SK-N-SH treated with all-trans-retinoic acid at 6 μM for 48 hours (cell line): ENCODE data around the gene CCND1.

Experiments used
- ATAC-seq: fragments of 200-7000 bp; cut with Tn5 transposase; 3 replicates; pipeline ENCODE4 v1.9.1; 2020; ENCODE audit warnings: mild to moderate bottlenecking, moderate library complexity
- ARNTL ChIP-seq: fragments of 450-650 bp; formaldehyde crosslinking; IDR thresholded peaks from 2 replicates; pipeline ENCODE4 v1.5.0; 2020; ENCODE audit warnings: low read depth, mild to moderate bottlenecking, moderate library complexity, borderline replicate concordance
- BACH2 ChIP-seq: fragments of 250-450 bp; sonication (Bioruptor Pico); IDR thresholded peaks from 2 replicates; pipeline ENCODE4 v1.9.0; 2021; ENCODE audit warnings: mild to moderate bottlenecking, borderline replicate concordance
- CSDC2 ChIP-seq: fragments of 250-450 bp; sonication (Bioruptor Pico); IDR thresholded peaks from 2 replicates; pipeline ENCODE4 v1.5.0; 2020; ENCODE audit warnings: mild to moderate bottlenecking, moderate library complexity
- ESRRG ChIP-seq: fragments of 250-450 bp; sonication (Bioruptor Pico); IDR thresholded peaks from 2 replicates; pipeline ENCODE4 v1.6.1; 2021; ENCODE audit warnings: mild to moderate bottlenecking
- GLIS3 ChIP-seq: fragments of 250-450 bp; sonication (Bioruptor Pico); IDR thresholded peaks from 2 replicates; pipeline ENCODE4 v1.5.0; 2020; ENCODE audit warnings: mild to moderate bottlenecking, moderate library complexity
- ISL1 ChIP-seq: fragments of 250-450 bp; sonication (Bioruptor Pico); IDR thresholded peaks from 2 replicates; pipeline ENCODE4 v2.1.2; 2022; ENCODE audit warnings: mild to moderate bottlenecking, moderate library complexity
- OSR1 ChIP-seq: fragments of 250-450 bp; sonication (Bioruptor Pico); IDR thresholded peaks from 2 replicates; pipeline ENCODE4 v1.8.0; 2022; ENCODE audit warnings: moderate library complexity, mild to moderate bottlenecking, inconsistent platforms
- PPARA ChIP-seq: fragments of 250-450 bp; sonication (Bioruptor Pico); IDR thresholded peaks from 2 replicates; pipeline ENCODE4 v1.5.0; 2020; ENCODE audit warnings: mild to moderate bottlenecking, borderline replicate concordance
- RARB ChIP-seq: fragments of 250-450 bp; sonication (Bioruptor Pico); IDR thresholded peaks from 2 replicates; pipeline ENCODE4 v1.8.0; 2021; ENCODE audit warnings: mild to moderate bottlenecking, moderate library complexity
- SNAI2 ChIP-seq: fragments of 250-450 bp; sonication (Bioruptor Pico); IDR thresholded peaks from 2 replicates; pipeline ENCODE4 v1.5.0; 2020; ENCODE audit warnings: mild to moderate bottlenecking, moderate library complexity
- TCF4 ChIP-seq: fragments of 250-450 bp; sonication (Bioruptor Pico); IDR thresholded peaks from 2 replicates; pipeline ENCODE4 v1.8.0; 2021; ENCODE audit warnings: mild to moderate bottlenecking, moderate library complexity, borderline replicate concordance
- TOX ChIP-seq: fragments of 250-450 bp; sonication (Bioruptor Pico); IDR thresholded peaks from 2 replicates; pipeline ENCODE4 v1.8.0; 2021; ENCODE audit warnings: mild to moderate bottlenecking, moderate library complexity, borderline replicate concordance
- ZC3H10 ChIP-seq: fragments of 250-450 bp; sonication (Bioruptor Pico); IDR thresholded peaks from 2 replicates; pipeline ENCODE4 v1.5.1; 2021; ENCODE audit warnings: mild to moderate bottlenecking, moderate library complexity
- ZFP3 ChIP-seq: fragments of 250-450 bp; sonication (Bioruptor Pico); IDR thresholded peaks from 2 replicates; pipeline ENCODE4 v1.5.0; 2020; ENCODE audit warnings: mild to moderate bottlenecking, moderate library complexity
- ZFP30 ChIP-seq: fragments of 450-650 bp; formaldehyde crosslinking; IDR thresholded peaks from 2 replicates; pipeline ENCODE4 v1.5.0; 2022; ENCODE audit warnings: mild to moderate bottlenecking, moderate library complexity
- ZNF565 ChIP-seq: fragments of 450-650 bp; formaldehyde crosslinking; conservative IDR thresholded peaks from 2 replicates; pipeline ENCODE4 v1.5.0; 2020; ENCODE audit warnings: low read depth, mild to moderate bottlenecking, moderate library complexity
- ZNF70 ChIP-seq: fragments of 450-650 bp; formaldehyde crosslinking; IDR thresholded peaks from 2 replicates; pipeline ENCODE4 v1.5.0; 2020; ENCODE audit warnings: mild to moderate bottlenecking, moderate library complexity
- ZNF8 ChIP-seq: fragments of 450-650 bp; formaldehyde crosslinking; IDR thresholded peaks from 2 replicates; pipeline ENCODE4 v1.5.0; 2020; ENCODE audit warnings: mild to moderate bottlenecking, moderate library complexity
- TF ChIP-seq, protein P1 (sequence below): fragments of 250-450 bp; sonication (Bioruptor Pico); IDR thresholded peaks from 2 replicates; pipeline ENCODE4 v1.8.0; 2020; ENCODE audit warnings: mild to moderate bottlenecking, moderate library complexity, borderline replicate concordance
- TF ChIP-seq, protein P2 (sequence below): fragments of 250-450 bp; sonication (Bioruptor Pico); IDR thresholded peaks from 2 replicates; pipeline ENCODE4 v1.5.1; 2021; ENCODE audit warnings: mild to moderate bottlenecking, moderate library complexity
- TF ChIP-seq, protein P3 (sequence below): fragments of 250-450 bp; sonication (Bioruptor Pico); IDR thresholded peaks from 2 replicates; pipeline ENCODE4 v1.5.0; 2020; ENCODE audit warnings: mild to moderate bottlenecking, moderate library complexity
- TF ChIP-seq, protein P4 (sequence below): fragments of 250-450 bp; sonication (Bioruptor Pico); IDR thresholded peaks from 2 replicates; pipeline ENCODE4 v1.8.0; 2021; ENCODE audit warnings: low read depth, mild to moderate bottlenecking, moderate library complexity, borderline replicate concordance

CCND1 gene

DNA sequence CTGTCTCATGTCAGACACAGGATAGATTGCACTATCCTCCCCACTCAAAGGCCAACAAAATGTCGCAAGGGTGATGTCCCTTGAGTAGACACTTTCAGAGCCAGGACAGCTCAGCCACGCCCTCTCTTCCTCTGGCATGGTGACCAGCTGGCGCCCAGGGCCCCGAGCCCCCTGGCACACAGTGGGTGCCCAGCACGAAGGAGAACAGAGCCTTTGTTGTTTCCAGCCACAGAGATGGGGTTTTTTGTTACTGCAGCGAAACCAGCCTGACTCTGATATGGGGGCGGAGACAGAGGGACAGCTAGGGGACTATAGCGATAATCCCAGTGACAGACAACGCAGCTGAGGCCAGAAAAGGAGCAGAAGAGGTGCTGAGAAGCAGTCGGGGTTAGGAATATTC is 23.3 kb upstream of the CCND1 start:
- no peak for TF ChIP-seq BACH2
- TF ChIP-seq, protein P1, sequence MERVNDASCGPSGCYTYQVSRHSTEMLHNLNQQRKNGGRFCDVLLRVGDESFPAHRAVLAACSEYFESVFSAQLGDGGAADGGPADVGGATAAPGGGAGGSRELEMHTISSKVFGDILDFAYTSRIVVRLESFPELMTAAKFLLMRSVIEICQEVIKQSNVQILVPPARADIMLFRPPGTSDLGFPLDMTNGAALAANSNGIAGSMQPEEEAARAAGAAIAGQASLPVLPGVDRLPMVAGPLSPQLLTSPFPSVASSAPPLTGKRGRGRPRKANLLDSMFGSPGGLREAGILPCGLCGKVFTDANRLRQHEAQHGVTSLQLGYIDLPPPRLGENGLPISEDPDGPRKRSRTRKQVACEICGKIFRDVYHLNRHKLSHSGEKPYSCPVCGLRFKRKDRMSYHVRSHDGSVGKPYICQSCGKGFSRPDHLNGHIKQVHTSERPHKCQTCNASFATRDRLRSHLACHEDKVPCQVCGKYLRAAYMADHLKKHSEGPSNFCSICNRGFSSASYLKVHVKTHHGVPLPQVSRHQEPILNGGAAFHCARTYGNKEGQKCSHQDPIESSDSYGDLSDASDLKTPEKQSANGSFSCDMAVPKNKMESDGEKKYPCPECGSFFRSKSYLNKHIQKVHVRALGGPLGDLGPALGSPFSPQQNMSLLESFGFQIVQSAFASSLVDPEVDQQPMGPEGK: no peak
- TF ChIP-seq TOX: no peak
- TF ChIP-seq ARNTL: no peak
- TF ChIP-seq PPARA (CRISPR knock-in tag): no peak
- no peak for TF ChIP-seq TCF4
- no peak for TF ChIP-seq CSDC2 (CRISPR knock-in tag)
- TF ChIP-seq RARB (CRISPR knock-in tag): no peak
- TF ChIP-seq, protein P2, sequence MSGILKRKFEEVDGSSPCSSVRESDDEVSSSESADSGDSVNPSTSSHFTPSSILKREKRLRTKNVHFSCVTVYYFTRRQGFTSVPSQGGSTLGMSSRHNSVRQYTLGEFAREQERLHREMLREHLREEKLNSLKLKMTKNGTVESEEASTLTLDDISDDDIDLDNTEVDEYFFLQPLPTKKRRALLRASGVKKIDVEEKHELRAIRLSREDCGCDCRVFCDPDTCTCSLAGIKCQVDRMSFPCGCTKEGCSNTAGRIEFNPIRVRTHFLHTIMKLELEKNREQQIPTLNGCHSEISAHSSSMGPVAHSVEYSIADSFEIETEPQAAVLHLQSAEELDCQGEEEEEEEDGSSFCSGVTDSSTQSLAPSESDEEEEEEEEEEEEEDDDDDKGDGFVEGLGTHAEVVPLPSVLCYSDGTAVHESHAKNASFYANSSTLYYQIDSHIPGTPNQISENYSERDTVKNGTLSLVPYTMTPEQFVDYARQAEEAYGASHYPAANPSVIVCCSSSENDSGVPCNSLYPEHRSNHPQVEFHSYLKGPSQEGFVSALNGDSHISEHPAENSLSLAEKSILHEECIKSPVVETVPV (CRISPR knock-in tag): no peak
- no peak for TF ChIP-seq OSR1
- TF ChIP-seq GLIS3 (CRISPR knock-in tag): no peak
- TF ChIP-seq, protein P3, sequence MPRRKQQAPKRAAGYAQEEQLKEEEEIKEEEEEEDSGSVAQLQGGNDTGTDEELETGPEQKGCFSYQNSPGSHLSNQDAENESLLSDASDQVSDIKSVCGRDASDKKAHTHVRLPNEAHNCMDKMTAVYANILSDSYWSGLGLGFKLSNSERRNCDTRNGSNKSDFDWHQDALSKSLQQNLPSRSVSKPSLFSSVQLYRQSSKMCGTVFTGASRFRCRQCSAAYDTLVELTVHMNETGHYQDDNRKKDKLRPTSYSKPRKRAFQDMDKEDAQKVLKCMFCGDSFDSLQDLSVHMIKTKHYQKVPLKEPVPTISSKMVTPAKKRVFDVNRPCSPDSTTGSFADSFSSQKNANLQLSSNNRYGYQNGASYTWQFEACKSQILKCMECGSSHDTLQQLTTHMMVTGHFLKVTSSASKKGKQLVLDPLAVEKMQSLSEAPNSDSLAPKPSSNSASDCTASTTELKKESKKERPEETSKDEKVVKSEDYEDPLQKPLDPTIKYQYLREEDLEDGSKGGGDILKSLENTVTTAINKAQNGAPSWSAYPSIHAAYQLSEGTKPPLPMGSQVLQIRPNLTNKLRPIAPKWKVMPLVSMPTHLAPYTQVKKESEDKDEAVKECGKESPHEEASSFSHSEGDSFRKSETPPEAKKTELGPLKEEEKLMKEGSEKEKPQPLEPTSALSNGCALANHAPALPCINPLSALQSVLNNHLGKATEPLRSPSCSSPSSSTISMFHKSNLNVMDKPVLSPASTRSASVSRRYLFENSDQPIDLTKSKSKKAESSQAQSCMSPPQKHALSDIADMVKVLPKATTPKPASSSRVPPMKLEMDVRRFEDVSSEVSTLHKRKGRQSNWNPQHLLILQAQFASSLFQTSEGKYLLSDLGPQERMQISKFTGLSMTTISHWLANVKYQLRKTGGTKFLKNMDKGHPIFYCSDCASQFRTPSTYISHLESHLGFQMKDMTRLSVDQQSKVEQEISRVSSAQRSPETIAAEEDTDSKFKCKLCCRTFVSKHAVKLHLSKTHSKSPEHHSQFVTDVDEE (CRISPR knock-in tag): no peak
- no peak for TF ChIP-seq ISL1 (CRISPR knock-in tag)
- TF ChIP-seq ZFP3 (CRISPR knock-in tag): no peak
- TF ChIP-seq ZFP30: no peak
- no peak for TF ChIP-seq SNAI2 (CRISPR knock-in tag)
- ATAC-seq: no peak

DNA sequence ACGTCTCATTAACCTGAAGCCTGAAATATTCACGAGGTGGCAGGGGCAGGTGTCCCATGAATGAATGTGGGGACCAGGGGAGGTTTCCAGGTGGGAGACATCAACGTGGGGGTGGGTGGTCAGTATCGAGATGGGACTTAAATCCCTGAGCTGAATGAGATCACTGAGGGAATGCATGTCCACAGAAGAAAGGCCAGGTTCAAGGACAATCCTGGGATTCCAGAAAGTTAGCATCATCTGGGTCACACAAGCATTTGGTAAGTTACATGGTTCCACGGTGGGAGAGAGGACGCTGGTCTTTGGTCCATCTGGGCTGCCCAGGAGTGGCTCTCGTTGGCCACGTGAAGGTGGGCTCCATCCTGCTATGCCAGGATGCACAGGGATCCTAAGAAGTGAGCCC is 22.7 kb upstream of the CCND1 start:
- TF ChIP-seq TCF4: no peak
- TF ChIP-seq ZNF565 (CRISPR knock-in tag): no peak
- TF ChIP-seq SNAI2 (CRISPR knock-in tag): no peak
- TF ChIP-seq, protein P3 (CRISPR knock-in tag): no peak
- TF ChIP-seq ISL1 (CRISPR knock-in tag): no peak
- TF ChIP-seq ZNF8 (CRISPR knock-in tag): no peak
- no peak for TF ChIP-seq ZFP30
- TF ChIP-seq RARB (CRISPR knock-in tag): no peak
- no peak for TF ChIP-seq ZNF70 (CRISPR knock-in tag)
- TF ChIP-seq BACH2: no peak
- TF ChIP-seq ZC3H10 (CRISPR knock-in tag): no peak
- TF ChIP-seq PPARA (CRISPR knock-in tag): no peak
- no peak for TF ChIP-seq ARNTL
- no peak for TF ChIP-seq TOX
- TF ChIP-seq CSDC2 (CRISPR knock-in tag): no peak
- TF ChIP-seq, protein P4, sequence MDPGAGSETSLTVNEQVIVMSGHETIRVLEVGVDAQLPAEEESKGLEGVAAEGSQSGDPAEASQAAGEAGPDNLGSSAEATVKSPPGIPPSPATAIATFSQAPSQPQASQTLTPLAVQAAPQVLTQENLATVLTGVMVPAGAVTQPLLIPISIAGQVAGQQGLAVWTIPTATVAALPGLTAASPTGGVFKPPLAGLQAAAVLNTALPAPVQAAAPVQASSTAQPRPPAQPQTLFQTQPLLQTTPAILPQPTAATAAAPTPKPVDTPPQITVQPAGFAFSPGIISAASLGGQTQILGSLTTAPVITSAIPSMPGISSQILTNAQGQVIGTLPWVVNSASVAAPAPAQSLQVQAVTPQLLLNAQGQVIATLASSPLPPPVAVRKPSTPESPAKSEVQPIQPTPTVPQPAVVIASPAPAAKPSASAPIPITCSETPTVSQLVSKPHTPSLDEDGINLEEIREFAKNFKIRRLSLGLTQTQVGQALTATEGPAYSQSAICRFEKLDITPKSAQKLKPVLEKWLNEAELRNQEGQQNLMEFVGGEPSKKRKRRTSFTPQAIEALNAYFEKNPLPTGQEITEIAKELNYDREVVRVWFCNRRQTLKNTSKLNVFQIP: no peak
- TF ChIP-seq ESRRG (CRISPR knock-in tag): no peak
- TF ChIP-seq GLIS3 (CRISPR knock-in tag): no peak
- ATAC-seq: no peak
